GM23338 (cell line): ENCODE measurements around the gene UVRAG. TPM values are rescaled to one million over a fixed set of nuclear protein-coding genes. Genes with fewer than 3 reads are reported as not detected.

ENCODE experiments used
- ATAC-seq: fragments of 200-7000 bp; cut with Tn5 transposase; 3 replicates; pipeline ENCODE4 v1.9.1; 2020
- DNase-seq: peaks from one replicate; pipeline ENCODE4 v3.0.0-alpha.2; 2015; ENCODE audit warnings: low spot score
- H2AFZ ChIP-seq: fragments of 200-600 bp; sonication (generic); 2 replicates; pipeline ENCODE4 v1.8.0; 2016; ENCODE audit warnings: antibody characterized with exemption, mild to moderate bottlenecking, moderate library complexity
- H3F3A ChIP-seq: fragments of 200-600 bp; sonication (generic); replicated peaks from 2 replicates; pipeline ENCODE4 v1.8.0; 2017; ENCODE audit warnings: antibody characterized with exemption, mixed run types, low read depth
- H3K27ac ChIP-seq: fragments of 200-600 bp; sonication (generic); 2 replicates; pipeline ENCODE4 v1.6.1; 2016; ENCODE audit warnings: low read depth
- H3K27me3 ChIP-seq: fragments of 200-600 bp; sonication (generic); 2 replicates; pipeline ENCODE4 v1.8.0; 2016; ENCODE audit warnings: mild to moderate bottlenecking, mixed run types, moderate library complexity; ENCODE audit not compliant: insufficient read depth
- H3K36me3 ChIP-seq: fragments of 200-600 bp; sonication (generic); 2 replicates; pipeline ENCODE4 v1.8.0; 2016; ENCODE audit warnings: mild to moderate bottlenecking; ENCODE audit not compliant: insufficient read depth
- H3K4me1 ChIP-seq: fragments of 200-600 bp; sonication (generic); 2 replicates; pipeline ENCODE4 v1.8.0; 2016; ENCODE audit warnings: mild to moderate bottlenecking, moderate library complexity; ENCODE audit not compliant: insufficient read depth
- H3K4me2 ChIP-seq: fragments of 200-600 bp; sonication (generic); 2 replicates; pipeline ENCODE4 v1.7.1; 2017; ENCODE audit warnings: mixed run types
- H3K4me3 ChIP-seq: fragments of 200-600 bp; sonication (generic); 2 replicates; pipeline ENCODE4 v1.6.1; 2016; ENCODE audit warnings: mixed run types
- H3K79me2 ChIP-seq: fragments of 200-600 bp; sonication (generic); replicated peaks from 2 replicates; pipeline ENCODE4 v1.8.0; 2017; ENCODE audit warnings: mild to moderate bottlenecking; ENCODE audit not compliant: insufficient read depth
- H3K9me2 ChIP-seq: fragments of 200-600 bp; sonication (generic); 2 replicates; pipeline ENCODE4 v1.8.0; 2017; ENCODE audit not compliant: insufficient read depth
- H4K20me1 ChIP-seq: fragments of 200-600 bp; sonication (generic); replicated peaks from 2 replicates; pipeline ENCODE4 v1.8.0; 2017; ENCODE audit warnings: mild to moderate bottlenecking; ENCODE audit not compliant: insufficient read depth
- H3K27ac Mint-ChIP-seq: 2 replicates; pipeline ENCODE4 v1.8.0; 2020; ENCODE audit warnings: inconsistent platforms, mild to moderate bottlenecking, moderate library complexity, mixed read lengths
- H3K27me3 Mint-ChIP-seq: 3 replicates; pipeline ENCODE4 v1.8.0; 2022; ENCODE audit warnings: low read depth, mild to moderate bottlenecking, moderate library complexity, mixed read lengths, inconsistent platforms; ENCODE audit not compliant: insufficient read depth, poor library complexity
- H3K36me3 Mint-ChIP-seq: 3 replicates; pipeline ENCODE4 v1.8.0; 2021; ENCODE audit warnings: low read depth, mild to moderate bottlenecking, inconsistent platforms, moderate library complexity, mixed read lengths
- H3K4me1 Mint-ChIP-seq: 3 replicates; pipeline ENCODE4 v1.8.0; 2020; ENCODE audit warnings: mild to moderate bottlenecking, inconsistent platforms, mixed read lengths
- H3K4me3 Mint-ChIP-seq: 3 replicates; pipeline ENCODE4 v1.8.0; 2021; ENCODE audit warnings: moderate library complexity, mild to moderate bottlenecking, inconsistent platforms, mixed read lengths
- H3K9me3 Mint-ChIP-seq: 3 replicates; pipeline ENCODE4 v1.8.0; 2020; ENCODE audit warnings: moderate library complexity, mild to moderate bottlenecking, inconsistent platforms, mixed read lengths
- CREB1 ChIP-seq: fragments of 250-450 bp; sonication (Bioruptor Pico); IDR thresholded peaks from 2 replicates; pipeline ENCODE4 v1.5.0; 2020; ENCODE audit warnings: low read depth, mild to moderate bottlenecking, moderate library complexity
- EZH2phosphoT487 ChIP-seq: fragments of 200-600 bp; sonication (generic); IDR thresholded peaks from one replicate; pipeline ENCODE4 v1.8.1; 2018; ENCODE audit warnings: antibody characterized with exemption; ENCODE audit not compliant: unreplicated experiment
- ZNF114 ChIP-seq: fragments of 250-450 bp; sonication (Bioruptor Pico); IDR thresholded peaks from 2 replicates; pipeline ENCODE4 v1.5.0; 2020; ENCODE audit warnings: mild to moderate bottlenecking, moderate library complexity
- ZNF331 ChIP-seq: fragments of 250-450 bp; sonication (Bioruptor Pico); IDR thresholded peaks from 2 replicates; pipeline ENCODE4 v1.5.0; 2020; ENCODE audit warnings: low read depth, mild to moderate bottlenecking, moderate library complexity
- ZNF462 ChIP-seq: fragments of 250-450 bp; sonication (Bioruptor Pico); IDR thresholded peaks from 2 replicates; pipeline ENCODE4 v1.5.0; 2020; ENCODE audit warnings: mild to moderate bottlenecking, moderate library complexity
- polyA plus RNA-seq: library from polyadenylated mRNA; unstranded; fragments of >200 nt; fragmentation: Nextera tagmentation; extraction: Ambion mirVana; gene quantifications from 2 replicates; pipeline ENCODE4 v1.2.1, GENCODE V29; 2016
- total RNA-seq: library from RNA; depleted of rRNA; stranded (reverse); fragments of >200 nt; shearing (Covaris generic); gene quantifications from 2 replicates; pipeline ENCODE4 v1.2.3, GENCODE V29; 2014
- TF ChIP-seq, protein P1 (sequence below): IDR thresholded peaks from 2 replicates; pipeline ENCODE4 v1.6.1; 2016; ENCODE audit warnings: antibody characterized with exemption
- TF ChIP-seq, protein P2 (sequence below): IDR thresholded peaks from one replicate; pipeline ENCODE4 v1.6.1; 2018; ENCODE audit warnings: antibody characterized with exemption; ENCODE audit not compliant: unreplicated experiment

UVRAG gene
- total and polyA plus RNA-seq, 2 experiments from 2014 or later = 15.3 to 17.4 TPM

- no peak for TF ChIP-seq ZNF462 (CRISPR knock-in tag)
- TF ChIP-seq CREB1 = no peak
- TF ChIP-seq EZH2phosphoT487 = no peak
Measured at GRCh38 chr11:76005756-76006155, 190.7 kb downstream of the UVRAG start (continued).

DNA sequence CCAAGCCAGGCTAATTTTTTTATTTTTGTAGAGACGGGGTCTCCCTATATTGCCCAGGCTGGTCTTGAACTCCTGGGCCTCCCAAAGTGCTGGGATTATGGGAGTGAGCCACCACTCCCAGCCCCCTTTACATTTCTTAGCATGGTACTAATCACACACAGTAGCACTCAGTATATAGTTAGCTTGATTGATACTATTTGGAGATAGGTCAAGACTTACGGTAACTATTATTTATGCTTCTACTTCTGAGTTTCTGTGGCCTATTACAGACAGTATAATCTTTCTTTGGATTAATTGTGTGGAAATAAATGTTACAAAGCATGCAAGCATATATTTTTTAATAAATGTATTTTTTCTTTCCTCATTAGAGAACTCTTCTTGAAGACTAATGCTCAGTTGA, 192.2 kb downstream of the UVRAG start:
- Histone ChIP-seq H3K79me2 (no peaks in the 10 kb centered on the region), H3K27me3 (no peaks in the 10 kb centered on the region), H3K36me3 (no peaks in the 10 kb centered on the region), H2AFZ (no peak overlapping the region), H3K4me2 (no peak overlapping the region), H3F3A (no peaks in the 10 kb centered on the region), H3K4me3 (no peak overlapping the region), H3K9me2 (0 out of 2 replicates have a peak, but pooled peaks cover under 1% of the 10 kb centered on the region), H4K20me1 (0 out of 2 replicates have a peak, but pooled peaks cover 5% of the 10 kb centered on the region), H3K4me1 (no peaks in the 10 kb centered on the region), H3K27ac (no peak overlapping the region)
- DNase-seq = no peak
- Mint-ChIP-seq H3K4me3 (no peak overlapping the region), H3K36me3 (peaks cover 25% of the 10 kb centered on the region), H3K27ac (no peak overlapping the region), H3K9me3 (no peaks in the 10 kb centered on the region), H3K4me1 (no peaks in the 10 kb centered on the region), H3K27me3 (no peaks in the 10 kb centered on the region)
- ATAC-seq = no peak
- TF ChIP-seq, protein P1, sequence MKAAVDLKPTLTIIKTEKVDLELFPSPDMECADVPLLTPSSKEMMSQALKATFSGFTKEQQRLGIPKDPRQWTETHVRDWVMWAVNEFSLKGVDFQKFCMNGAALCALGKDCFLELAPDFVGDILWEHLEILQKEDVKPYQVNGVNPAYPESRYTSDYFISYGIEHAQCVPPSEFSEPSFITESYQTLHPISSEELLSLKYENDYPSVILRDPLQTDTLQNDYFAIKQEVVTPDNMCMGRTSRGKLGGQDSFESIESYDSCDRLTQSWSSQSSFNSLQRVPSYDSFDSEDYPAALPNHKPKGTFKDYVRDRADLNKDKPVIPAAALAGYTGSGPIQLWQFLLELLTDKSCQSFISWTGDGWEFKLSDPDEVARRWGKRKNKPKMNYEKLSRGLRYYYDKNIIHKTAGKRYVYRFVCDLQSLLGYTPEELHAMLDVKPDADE = no peak
- no peak for TF ChIP-seq EZH2phosphoT487
- no peak for TF ChIP-seq CREB1
- no peak for TF ChIP-seq ZNF331 (CRISPR knock-in tag)
- TF ChIP-seq ZNF114 (CRISPR knock-in tag) = no peak
- TF ChIP-seq, protein P2, sequence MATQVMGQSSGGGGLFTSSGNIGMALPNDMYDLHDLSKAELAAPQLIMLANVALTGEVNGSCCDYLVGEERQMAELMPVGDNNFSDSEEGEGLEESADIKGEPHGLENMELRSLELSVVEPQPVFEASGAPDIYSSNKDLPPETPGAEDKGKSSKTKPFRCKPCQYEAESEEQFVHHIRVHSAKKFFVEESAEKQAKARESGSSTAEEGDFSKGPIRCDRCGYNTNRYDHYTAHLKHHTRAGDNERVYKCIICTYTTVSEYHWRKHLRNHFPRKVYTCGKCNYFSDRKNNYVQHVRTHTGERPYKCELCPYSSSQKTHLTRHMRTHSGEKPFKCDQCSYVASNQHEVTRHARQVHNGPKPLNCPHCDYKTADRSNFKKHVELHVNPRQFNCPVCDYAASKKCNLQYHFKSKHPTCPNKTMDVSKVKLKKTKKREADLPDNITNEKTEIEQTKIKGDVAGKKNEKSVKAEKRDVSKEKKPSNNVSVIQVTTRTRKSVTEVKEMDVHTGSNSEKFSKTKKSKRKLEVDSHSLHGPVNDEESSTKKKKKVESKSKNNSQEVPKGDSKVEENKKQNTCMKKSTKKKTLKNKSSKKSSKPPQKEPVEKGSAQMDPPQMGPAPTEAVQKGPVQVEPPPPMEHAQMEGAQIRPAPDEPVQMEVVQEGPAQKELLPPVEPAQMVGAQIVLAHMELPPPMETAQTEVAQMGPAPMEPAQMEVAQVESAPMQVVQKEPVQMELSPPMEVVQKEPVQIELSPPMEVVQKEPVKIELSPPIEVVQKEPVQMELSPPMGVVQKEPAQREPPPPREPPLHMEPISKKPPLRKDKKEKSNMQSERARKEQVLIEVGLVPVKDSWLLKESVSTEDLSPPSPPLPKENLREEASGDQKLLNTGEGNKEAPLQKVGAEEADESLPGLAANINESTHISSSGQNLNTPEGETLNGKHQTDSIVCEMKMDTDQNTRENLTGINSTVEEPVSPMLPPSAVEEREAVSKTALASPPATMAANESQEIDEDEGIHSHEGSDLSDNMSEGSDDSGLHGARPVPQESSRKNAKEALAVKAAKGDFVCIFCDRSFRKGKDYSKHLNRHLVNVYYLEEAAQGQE = no peak
